GM19397 (cell line): Measurements from ENCODE around the gene CHID1.

Source experiments
- ATAC-seq: cut with Tn5 transposase; IDR thresholded peaks from one replicate; pipeline ENCODE4 v1.9.1; 2021; ENCODE audit warnings: mild to moderate bottlenecking, moderate library complexity; ENCODE audit not compliant: unreplicated experiment

The CHID1 gene

DNA sequence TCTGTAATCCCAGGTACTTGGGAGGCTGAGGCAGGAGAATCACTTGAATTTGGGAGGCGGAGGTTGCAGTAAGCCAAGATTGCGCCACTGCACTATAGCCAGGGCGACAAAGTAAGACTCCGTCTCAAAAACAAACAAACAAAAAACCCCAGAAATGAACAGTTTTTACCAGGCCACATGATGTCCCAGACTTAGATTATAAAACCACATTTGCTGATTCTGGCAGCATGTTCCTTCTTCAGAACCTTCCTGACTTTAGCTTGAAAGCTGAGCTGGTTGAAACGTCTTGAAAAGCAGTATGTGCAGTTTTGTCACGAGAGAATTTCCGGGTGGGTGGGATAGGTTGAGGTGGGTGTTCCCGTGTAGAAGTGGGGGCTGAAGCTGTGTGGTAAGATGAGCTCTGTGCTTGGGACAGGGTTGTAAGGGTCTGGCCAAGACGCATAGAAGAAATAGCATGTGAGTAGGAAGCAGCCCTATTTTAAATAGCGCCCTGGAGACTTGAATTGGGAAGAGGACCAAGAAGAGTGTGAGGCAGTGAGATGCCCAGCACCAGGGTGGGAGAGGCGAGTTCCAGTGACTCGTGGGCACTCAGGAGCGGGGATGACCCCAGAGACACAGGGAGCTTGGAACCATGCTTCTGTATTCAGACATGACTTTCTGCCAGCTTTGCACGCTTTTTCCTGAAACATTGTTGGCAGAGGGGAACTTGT, 22.7 kb upstream of the CHID1 start:
- ATAC-seq: no peak

DNA sequence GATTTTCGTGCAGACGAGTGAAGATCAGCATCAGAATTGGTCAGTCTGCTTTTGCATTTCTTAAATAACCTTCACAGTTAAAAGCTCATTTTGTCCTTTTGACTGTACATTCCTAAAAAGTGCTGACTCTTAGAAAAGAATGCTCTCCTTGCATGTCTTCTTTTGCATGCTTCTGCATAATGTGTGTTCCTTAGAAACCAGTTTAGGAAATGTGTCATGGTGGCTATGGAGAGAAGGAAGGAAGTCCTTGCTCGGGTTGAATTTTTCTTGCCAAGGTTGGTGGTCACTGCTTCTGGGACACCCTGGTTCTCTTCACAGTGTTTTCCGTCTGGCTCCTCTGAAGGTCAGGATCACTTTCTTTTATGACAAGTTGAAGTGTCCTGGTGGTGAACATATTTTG, 21.8 kb upstream of the CHID1 start:
- no peak for ATAC-seq

DNA sequence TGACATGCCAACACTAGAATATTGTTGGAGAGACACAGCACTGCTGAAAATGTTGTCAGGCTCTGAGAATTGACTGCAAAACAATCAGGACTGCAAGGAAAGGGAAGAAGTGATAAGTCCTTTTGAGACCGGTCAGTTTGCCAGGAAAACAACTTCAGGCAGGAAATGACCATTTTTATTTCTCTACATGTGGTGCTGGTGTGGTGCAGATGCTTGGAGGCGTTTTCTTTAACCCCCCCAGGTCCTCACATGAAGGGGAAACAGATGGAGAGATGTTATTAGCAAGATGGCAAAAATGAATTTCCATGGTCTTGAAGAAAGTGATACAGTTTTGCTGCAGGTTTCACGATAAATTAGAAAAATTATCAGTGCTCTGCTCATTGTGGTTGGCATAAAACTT, 20.8 kb upstream of the CHID1 start:
- ATAC-seq: no peak

DNA sequence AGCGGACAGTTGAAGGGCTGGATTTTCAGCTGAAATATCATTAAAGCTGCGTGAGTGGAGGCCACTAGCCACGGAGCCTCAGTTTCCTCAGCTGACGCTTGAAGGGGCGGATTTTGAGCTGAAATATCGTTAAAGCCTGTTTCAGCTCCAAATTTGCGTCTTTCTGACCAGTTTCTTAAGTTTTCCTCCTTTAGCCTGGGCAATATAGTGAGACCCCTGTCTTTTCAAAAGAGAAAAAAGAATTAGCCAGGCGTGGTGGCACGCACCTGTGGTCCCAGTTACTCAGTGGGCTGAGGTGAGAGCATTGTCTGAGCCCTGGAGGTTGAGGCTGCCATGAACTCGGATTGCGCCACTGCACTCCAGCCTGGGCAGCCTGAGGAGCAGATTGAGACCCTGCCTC, 18.8 kb upstream of the CHID1 start:
- no peak for ATAC-seq

DNA sequence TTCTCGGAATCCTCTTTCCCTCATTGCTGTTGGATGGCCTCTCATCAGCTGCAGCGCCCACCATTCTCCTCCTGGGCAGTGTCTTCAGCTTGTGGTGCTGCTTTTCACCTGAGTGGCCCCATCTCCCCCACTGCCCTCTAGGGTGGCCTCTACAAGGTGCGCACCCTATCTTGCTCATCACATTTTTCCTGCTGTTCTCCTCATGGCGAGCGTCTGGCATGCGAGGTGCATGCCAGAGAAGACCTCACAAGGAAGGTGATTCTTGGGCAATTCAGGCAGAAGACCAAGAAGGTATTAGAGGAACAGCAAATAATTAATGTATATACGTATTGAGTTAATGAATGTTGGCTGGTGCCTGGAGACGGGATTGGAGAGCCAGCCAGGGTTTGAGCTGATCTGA, 18.2 kb upstream of the CHID1 start:
- ATAC-seq: no peak

DNA sequence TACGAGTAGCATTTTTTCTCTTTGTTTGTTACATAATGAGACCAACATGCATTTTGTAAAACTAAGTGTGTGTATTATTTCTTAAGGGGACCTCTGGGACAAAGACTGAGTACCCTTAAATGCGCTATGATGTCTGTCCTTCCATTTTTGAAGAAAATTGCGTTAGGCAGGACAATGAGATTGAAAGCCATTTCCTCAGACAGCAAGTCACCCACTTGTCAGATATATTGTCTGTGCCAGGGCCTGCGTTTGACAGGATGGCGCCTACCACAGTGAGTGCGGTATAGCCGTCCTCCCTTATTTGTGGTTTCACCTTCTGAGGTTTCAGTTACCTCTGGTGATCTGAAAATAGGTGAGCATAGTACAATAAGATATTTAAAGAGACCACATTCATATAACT, 17.3 kb upstream of the CHID1 start:
- ATAC-seq: no peak

DNA sequence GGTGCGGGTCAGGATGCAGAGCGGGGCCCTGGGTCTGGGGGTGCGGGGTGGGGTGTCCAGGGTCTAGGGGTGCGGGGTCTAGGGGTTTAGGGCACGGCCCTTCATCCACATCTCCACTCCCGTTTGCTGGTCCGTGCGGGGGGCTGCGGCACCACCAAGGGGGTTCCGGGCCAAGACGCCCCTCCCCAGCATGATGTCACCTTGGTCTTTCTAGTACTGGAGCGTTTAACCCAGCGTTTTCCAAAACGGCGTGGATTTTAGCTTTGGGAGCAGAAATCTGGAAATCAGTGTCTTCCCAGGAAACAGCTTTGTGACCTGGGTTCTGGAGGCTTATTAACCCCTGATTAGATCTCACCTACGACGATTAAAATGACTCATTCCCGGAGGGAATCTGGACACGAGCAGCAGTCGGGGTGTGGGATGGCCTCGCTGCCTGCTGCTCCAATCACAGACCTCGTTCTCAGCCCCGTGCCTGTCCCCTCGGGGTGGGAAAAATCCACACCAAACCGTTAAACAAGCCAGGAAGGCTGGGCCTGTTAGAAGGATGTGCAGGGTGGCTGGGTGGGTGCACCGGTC, 15.8 kb upstream of the CHID1 start:
- ATAC-seq: no peak

DNA sequence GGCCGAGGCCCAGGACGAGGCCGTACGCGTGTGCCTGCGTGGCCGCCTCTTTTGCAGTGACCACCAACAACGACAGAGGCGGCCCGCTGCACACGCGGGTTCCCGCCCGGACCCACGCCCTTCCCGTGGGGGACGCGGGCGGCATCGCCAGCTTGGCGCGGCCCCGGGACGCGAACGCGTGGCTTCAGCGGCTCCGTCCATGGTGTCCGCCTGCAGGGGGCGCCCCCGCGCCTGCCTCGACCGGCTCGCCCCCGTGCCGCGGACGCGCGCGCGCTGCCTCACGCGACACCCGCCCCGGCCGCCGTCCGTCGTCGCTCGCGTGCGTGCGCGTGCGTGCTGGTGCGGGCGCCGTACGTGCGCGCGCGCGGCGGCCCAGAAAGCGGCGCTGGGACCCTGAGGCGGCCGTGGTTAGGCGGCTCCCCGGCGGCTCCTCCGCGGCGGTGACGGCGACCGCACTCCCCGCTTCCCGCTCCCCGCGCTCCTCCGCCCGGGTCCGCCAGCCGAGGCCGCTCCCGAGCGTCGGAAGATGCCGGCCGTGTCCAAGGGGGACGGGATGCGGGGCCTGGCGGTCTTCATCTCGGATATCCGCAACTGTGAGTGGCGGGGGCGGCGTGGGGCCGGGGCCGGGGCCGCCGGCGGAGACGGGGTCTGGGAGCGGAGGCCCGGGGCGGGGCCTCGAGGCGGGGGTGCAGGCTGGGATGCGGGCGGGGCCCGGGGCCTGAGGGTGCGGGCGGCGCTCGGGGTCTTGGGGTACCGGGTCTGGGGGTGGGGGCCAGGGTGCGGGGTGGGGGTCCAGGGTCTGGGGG, 15.1 kb upstream of the CHID1 start, which contains the start of gene AP2A2:
Gene AP2A2 (plus strand): TSS at position 375 of the 806 bp plus-strand sequence. CDS start 152 bp downstream, at position 527.
- ATAC-seq: peak; percentile 78

DNA sequence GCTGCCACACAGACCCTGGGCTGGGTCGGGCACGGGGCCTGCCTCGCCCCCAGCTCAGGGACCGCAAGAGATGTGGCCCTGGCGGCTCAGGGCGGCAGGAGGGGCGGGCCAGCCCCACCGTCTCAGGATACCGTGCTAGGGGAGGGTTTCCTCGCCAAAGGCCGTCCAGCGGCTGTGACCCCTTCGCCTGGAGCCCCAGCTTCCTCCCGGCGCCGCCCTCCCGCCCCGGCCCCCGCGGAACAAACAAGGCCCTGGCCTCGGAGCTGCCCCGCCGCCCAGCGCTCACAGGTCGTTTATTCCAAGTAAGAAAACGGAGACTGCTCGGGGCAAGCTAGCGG, 14.5 kb upstream of the CHID1 start:
- ATAC-seq: no peak

DNA sequence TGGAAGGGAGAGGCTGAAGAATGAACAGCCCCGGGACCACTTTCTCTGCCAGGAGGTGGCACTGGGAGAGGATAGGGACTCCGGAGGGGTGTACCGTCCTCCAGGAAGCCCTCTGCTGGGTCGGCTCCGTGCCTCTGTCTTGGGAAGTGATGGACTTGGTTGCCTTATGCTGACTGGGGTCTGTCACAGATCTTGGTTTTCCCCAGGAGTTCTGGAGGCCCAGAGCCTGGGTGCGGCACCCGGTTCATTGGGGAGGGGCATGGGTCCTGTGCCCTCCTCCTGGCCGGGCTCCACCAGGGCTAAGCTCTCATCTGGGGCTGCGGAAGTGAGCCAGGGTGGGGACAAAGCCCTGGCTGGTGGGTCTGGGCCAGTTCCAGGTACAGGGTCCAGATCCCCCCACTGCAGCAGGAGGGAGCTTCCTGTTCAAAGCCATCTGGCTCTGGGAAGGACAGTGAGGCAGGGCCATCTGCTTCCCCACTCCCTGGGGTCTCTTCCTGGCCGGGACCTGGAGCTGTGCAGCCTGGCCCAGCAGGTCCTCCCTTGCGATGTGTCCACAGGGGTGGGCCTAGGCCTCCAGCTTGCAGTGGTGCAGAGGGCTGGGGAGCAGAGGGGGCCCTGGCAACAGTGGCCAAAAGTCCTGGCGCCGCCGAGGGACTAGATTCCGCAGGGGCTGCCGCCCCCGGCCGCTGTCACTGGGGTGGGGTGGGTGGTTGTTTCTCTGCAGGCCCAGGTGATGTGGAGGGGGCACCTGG, 14.0 kb upstream of the CHID1 start:
- no peak for ATAC-seq

DNA sequence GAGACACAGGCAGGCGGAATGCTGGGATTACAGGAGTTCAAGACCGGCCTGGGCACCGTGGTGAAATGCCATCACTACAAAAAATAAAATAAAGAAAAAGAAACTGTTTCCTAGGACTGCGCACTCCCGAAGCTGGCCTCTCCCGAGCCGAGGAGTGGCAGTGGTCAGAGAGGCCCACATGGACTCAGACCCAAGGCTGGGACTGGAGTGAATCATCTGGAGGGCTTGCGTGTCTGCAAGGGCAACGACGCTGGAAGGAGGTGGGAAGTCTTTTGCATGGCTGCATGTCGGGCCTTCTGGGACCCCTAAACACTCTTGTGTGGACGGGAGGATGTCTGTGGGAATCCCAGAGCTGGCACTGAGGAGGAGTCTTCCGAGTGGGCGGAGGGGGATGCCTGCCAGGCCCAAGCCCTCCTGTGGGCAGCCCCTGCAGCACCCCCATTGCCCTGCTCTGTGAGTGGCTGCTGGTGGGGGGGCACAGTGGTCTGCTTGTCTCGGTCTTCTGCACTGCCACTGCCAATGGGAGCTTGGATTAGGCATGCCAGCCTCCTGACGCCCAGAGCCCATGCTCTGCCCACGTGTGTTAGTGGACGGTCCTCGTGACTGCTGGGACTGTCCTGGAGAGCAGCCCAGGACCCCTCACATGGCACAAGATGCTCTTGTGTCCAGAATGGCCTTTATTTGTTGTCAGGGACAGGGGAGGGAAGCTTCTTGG, 13.2 kb upstream of the CHID1 start:
- no peak for ATAC-seq

DNA sequence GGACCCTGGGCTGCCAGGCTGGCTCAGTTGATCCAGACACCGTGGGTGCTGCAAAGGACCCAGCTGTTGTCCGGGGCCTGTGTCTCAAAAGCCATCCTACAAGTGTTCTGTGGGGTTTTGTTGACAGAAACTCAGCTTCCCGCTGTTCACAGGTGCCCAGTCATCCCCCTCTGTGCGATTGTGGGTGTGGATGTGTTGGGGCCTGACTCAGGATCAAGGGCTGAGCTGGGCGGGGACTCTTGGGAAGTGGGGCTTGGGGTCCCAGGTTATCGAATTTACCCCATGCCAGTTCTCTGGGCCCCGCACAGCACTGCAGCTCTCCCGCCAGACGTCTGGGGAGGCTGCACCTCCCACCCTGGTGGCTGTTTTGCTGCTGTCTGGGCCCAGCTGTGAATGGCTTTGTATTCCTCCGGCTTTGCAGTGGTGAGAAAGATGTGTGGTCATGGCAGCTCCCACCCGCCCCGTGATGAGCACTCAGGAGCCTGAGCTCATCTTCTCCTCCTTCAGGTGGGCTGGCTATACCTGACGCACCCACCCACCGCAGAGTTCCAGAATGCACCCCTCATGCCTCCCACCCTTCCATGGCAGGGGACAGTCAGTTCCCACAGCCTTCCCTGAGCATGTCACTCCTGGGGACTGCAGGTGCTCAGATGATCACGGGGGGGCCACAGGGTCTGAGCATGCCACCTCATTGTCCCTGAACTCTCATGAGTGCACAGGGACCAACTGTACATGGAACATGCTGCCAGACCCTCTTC, 11.5 kb upstream of the CHID1 start:
- ATAC-seq: no peak

DNA sequence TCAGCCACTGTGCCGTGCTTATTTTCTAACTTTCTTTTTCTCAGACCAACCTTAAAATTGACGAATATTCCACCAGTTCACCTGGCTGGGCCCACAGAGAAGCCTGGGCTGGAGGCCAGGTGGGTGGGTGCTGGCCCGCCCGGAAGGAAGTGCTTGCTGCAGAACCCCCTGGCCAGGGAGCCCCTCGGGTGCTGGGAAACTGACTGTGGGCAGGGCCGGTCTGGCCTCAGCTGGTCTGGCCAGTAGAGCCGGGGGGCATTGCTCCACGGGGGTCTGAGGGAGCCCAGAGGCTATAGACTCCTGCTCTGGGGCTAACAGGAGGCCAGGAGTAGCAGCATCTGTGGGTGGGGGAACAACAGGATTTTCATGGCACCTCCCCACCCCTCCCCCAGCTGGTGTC, 6.8 kb upstream of the CHID1 start:
- no peak for ATAC-seq

DNA sequence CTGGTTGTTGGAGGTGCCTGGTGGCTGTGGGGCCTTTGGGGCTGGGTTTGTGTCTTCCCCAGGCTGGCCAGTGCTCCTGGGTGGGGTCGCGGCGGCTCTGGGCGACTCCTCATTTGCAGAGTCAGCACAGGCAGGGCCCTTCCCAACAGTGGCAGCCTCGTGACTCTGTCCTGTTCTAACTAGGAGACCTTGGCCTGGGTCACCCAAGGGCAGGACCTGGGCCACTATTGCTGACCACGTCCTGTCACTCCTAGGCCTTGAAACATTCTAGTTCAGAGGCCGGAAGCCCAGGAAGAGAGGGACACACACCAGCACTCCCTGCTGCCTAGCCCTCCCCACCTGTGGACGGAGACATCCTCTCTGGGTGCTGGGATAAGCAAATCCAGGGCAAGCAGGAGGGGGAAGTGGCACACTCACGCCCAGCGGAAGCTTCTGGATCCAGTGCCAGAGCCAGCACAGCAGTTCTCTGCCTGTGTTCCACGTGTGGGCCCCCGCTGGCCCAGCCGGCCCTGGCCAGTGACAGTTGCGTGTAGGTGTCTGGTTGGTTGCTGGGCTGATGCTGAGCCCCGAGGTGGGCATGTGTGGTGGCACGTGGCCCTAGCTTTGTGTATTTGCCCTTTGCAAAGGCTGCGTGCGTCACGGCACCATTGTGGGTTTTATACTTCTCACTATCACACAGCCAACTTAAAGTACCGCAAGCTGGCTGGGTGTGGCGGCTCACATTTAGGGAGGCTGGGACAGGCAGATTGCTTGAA, 4.3 kb upstream of the CHID1 start:
- ATAC-seq: no peak

DNA sequence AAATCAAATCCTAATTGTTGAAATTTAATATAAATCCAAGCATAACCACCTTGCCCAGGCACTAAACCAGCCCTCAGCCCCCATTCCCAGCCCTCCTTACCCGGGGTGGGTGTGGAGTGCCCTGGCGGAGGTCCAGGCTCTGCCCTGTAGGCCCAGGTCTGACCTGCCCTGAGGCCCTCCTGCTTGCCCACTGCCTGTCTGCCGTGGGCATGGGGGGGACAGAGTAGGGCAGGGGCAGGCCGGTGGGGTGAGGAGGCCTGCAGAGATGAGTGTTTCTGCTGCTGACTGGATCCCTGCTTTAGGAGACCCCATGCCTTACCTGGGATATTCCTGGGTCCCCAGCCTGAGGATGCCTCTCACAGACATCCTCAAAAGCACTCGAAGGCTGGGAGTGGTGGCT, 3.6 kb upstream of the CHID1 start:
- ATAC-seq: no peak

DNA sequence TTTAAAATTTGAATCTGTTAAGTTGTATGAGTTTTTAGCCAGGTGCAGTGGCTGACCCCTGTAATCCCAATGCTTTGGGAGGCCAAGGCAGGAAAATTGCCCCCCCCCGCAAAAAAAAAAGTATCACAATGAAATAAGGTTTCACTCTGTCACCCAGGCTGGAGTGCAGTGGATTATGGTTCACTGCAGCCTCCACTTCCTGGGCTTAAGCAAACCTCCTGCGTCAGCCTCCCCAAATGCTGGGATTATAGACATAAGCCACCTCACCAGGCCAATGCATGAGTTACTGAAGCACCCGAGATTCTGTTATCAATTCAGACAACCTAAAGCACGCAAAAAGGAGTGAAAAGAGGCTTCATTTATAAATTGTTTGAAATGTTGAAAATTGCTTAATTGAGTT, 2.4 kb upstream of the CHID1 start:
- ATAC-seq: no peak

DNA sequence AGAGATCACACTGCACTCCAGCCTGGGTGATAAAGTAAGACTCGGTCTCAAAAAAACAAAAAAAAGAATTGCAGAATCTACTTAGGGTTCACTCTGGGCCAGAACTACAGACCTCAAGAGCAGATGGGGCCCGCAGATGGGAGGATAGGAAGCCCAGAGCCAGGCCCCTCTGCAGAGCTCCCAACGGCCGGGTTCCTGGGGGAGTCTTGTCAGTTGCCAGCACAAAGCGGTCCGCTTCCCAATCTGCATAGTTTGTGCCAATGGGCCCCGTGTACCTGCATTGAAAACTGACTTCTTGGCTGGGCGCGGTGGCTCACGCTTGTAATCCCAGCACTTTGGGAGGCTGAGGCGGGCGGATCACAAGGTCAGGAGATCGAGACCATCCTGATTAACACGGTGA, 1.7 kb upstream of the CHID1 start:
- ATAC-seq: no peak

DNA sequence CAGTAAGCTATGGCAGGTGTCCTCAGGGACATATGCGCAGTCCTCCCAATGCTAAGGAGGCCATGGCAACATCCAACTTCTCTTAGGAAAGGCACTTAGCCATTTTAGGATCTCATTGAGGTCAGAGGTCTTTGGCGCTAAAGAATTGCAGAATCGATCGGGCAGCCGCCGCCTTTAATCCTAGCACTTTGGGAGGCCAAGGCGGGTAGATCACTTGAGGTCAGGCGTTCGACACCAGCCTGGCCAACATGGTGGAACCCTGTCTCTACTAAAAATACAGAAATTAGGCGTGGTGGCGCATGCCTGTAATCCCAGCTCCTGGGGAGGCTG, 1.2 kb upstream of the CHID1 start:
- ATAC-seq: no peak

DNA sequence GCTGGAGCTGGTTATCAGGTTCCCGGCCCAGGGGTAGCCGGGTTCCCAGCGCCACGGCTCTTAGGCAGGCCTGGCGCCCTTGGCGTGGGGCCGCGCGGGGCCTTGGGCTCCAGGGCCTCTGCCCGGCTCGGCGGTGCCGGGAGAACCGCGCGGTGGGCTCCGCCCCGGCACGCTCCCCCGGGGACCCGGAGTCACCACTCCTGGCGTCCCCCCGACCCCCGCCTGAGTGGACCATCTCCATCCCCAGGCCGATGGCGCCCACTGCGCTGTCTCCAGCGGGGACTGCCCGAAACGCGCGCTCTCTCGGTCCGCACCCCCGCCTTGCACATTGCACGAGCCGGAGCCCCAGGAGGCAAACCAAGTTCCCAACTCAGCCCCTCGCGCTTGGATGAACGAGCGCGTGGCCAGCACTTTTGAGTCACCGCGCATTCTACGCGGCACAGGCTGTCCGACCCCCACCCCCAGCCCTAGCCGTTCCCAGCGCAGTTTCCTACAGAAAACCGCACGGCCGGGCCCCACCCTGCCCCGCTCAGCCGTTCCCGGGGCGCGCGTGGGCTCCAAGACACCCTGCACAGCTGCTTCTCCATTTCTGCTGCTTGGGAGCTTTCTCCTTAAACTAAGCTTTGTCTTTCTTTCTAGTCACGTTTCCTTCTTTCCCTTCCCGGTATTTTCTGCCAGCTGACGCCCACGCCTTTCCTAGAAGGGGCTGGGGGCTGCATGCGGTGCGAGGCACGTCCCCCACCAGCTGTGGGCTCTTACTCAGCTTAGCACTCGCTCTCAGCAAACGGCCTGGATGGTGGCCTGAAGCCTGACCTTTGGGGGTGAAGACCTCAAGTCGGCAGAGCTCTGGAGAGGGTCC, 650 bp upstream of the CHID1 start:
- ATAC-seq: peak; percentile 40
